Endothelial cell of umbilical vein (primary cell): ENCODE data around the gene CDHR1. TPM values are rescaled to one million over a fixed set of nuclear protein-coding genes. Genes with fewer than 3 reads are reported as not detected.

Experiments used
- BruUV-seq: library from RNA; stranded (reverse); fragments of 400-500 nt; replicated peaks from 2 replicates; lab custom pipeline; 2021; lab: Mats Ljungman, UMichigan
- CTCF ChIA-PET: fragments of 300-600, 350-600 bp; sonication (Branson Sonifier 250); formaldehyde crosslinking; loops from one replicate; lab custom pipeline; 2021; ENCODE audit warnings: antibody characterized with exemption, inconsistent platforms; lab: Charles Lee
- POLR2A ChIA-PET: fragments of 300-600, 350-600 bp; sonication (Branson Sonifier 250); formaldehyde crosslinking; loops from one replicate; lab custom pipeline; 2021; ENCODE audit warnings: antibody characterized with exemption, inconsistent platforms; lab: Charles Lee
- DNase-seq: peaks from one replicate; pipeline ENCODE4 v3.0.0-alpha.2; 2011; ENCODE audit warnings: low read depth, low spot score
- FAIRE-seq: peaks from 2 replicates; lab custom pipeline; 2011; peaks lifted over from hg19 to GRCh38; lab: Jason Lieb, UNC
- H2AFZ ChIP-seq: 2 replicates; pipeline ENCODE4 v1.6.0; 2012; ENCODE audit warnings: low read depth, low read length, control low read depth, inconsistent platforms
- H3K27ac ChIP-seq: 2 replicates; pipeline ENCODE4 v1.5.1; 2011; ENCODE audit warnings: low read depth, mild to moderate bottlenecking, control low read depth, low read length, moderate library complexity; ENCODE audit not compliant: insufficient read depth
- H3K27me3 ChIP-seq, 2 experiments: 2 replicates each; pipeline versions ENCODE4 v1.6.0 to v1.6.1; 2011; ENCODE audit warnings: low read length in 2 of 2, mixed read lengths in 1 of 2; ENCODE audit not compliant: control insufficient read depth in 2 of 2, insufficient read depth in 2 of 2
- H3K36me3 ChIP-seq, 2 experiments: 2 replicates in 1 of 2; 3 replicates in 1 of 2; pipeline ENCODE4 v1.5.1; 2011; ENCODE audit warnings: low read length in 2 of 2, mild to moderate bottlenecking in 1 of 2, moderate library complexity in 1 of 2; ENCODE audit not compliant: control insufficient read depth in 2 of 2, insufficient read depth in 2 of 2; ENCODE audit errors: extremely low read depth in 1 of 2
- H3K4me1 ChIP-seq: 3 replicates; pipeline ENCODE4 v1.5.1; 2011; ENCODE audit warnings: mild to moderate bottlenecking, low read length; ENCODE audit not compliant: control insufficient read depth, insufficient read depth; ENCODE audit errors: extremely low read depth
- H3K4me2 ChIP-seq: 2 replicates; pipeline ENCODE4 v1.6.1; 2011; ENCODE audit warnings: low read length, control low read depth, mixed read lengths; ENCODE audit not compliant: insufficient read depth
- H3K4me3 ChIP-seq, 3 experiments: fragments of 200-600 bp in 1 of 3; sonication (generic), shearing (Covaris generic) in 1 of 3; replicated peaks in 1 of 3; 2 replicates each; pipeline ENCODE4 v1.5.1; 2011 to 2016; ENCODE audit warnings: control low read depth in 3 of 3, low read length in 3 of 3, mild to moderate bottlenecking in 2 of 3, inconsistent platforms in 1 of 3, low read depth in 1 of 3, moderate library complexity in 1 of 3; ENCODE audit not compliant: insufficient read depth in 1 of 3
- H3K79me2 ChIP-seq: 2 replicates; pipeline ENCODE4 v1.6.0; 2012; ENCODE audit warnings: low read length, inconsistent platforms; ENCODE audit not compliant: control insufficient read depth, insufficient read depth
- H3K9ac ChIP-seq: replicated peaks from 2 replicates; pipeline ENCODE3; 2011; ENCODE audit warnings: low read length, control low read depth; ENCODE audit not compliant: insufficient read depth; ENCODE audit errors: extremely low read depth
- H3K9me1 ChIP-seq: replicated peaks from 3 replicates; pipeline ENCODE4 v1.6.0; 2011; ENCODE audit warnings: mild to moderate bottlenecking, low read length; ENCODE audit not compliant: control insufficient read depth, insufficient read depth; ENCODE audit errors: extremely low read depth
- H3K9me3 ChIP-seq: replicated peaks from 2 replicates; pipeline ENCODE4 v1.5.1; 2012; ENCODE audit warnings: low read length, inconsistent platforms; ENCODE audit not compliant: control insufficient read depth, insufficient read depth
- H4K20me1 ChIP-seq: replicated peaks from 2 replicates; pipeline ENCODE3; 2011; ENCODE audit warnings: mild to moderate bottlenecking, low read length; ENCODE audit not compliant: control insufficient read depth, insufficient read depth; ENCODE audit errors: extremely low read depth
- CTCF ChIP-seq, 2 donors: IDR thresholded peaks; 1 replicate in 1 of 2; 2 replicates in 1 of 2; pipeline ENCODE4 v1.5.1; 2011; ENCODE audit warnings: low read length in 2 of 2, mild to moderate bottlenecking in 2 of 2, moderate library complexity in 2 of 2, control low read depth in 1 of 2, inconsistent platforms in 1 of 2, low read depth in 1 of 2; ENCODE audit not compliant: insufficient read depth in 1 of 2; ENCODE audit errors: extremely low read depth in 1 of 2
- EZH2 ChIP-seq: IDR thresholded peaks from 2 replicates; pipeline ENCODE4 v1.6.1; 2012; ENCODE audit warnings: borderline replicate concordance, low read depth, mild to moderate bottlenecking, moderate library complexity, low read length, inconsistent platforms; ENCODE audit not compliant: severe bottlenecking
- FOS ChIP-seq: IDR thresholded peaks from 2 replicates; pipeline ENCODE4 v1.6.1; 2011; ENCODE audit warnings: mild to moderate bottlenecking, low read length, moderate library complexity, borderline replicate concordance; ENCODE audit not compliant: insufficient read depth
- GATA2 ChIP-seq: IDR thresholded peaks from 2 replicates; pipeline ENCODE4 v1.7.0; 2011; ENCODE audit warnings: low read depth, mild to moderate bottlenecking, moderate library complexity, mixed read lengths, low read length; ENCODE audit not compliant: insufficient read length, insufficient read depth
- JUN ChIP-seq: IDR thresholded peaks from 2 replicates; pipeline ENCODE4 v1.6.1; 2011; ENCODE audit warnings: borderline replicate concordance, low read depth; ENCODE audit not compliant: insufficient read length, insufficient read depth
- MAX ChIP-seq: IDR thresholded peaks from 2 replicates; pipeline ENCODE4 v1.6.1; 2011; ENCODE audit not compliant: insufficient read depth, insufficient read length
- MYC ChIP-seq: IDR thresholded peaks from one replicate; pipeline ENCODE4 v1.6.1; 2011; ENCODE audit warnings: mild to moderate bottlenecking, low read depth, low read length
- POLR2A ChIP-seq: IDR thresholded peaks from 2 replicates; pipeline ENCODE4 v1.6.1; 2012; ENCODE audit warnings: low read depth, mild to moderate bottlenecking, control low read depth, low read length
- POLR2AphosphoS5 ChIP-seq: IDR thresholded peaks from 2 replicates; pipeline ENCODE4 v1.6.1; 2012; ENCODE audit warnings: low read depth, mild to moderate bottlenecking, control low read depth, low read length, moderate library complexity; ENCODE audit not compliant: insufficient read depth
- dilution Hi-C: fragments of 300-500 bp; cut with MboI; formaldehyde crosslinking; loops from one replicate; pipeline ENCODE4 v1.15.0; 2019; ENCODE audit warnings: low sequenced_read_pairs; ENCODE audit not compliant: extremely low pct_ligation_motif_present
- intact Hi-C: fragments of 100-400 bp; cut with micrococcal nuclease; formaldehyde crosslinking; loops from one replicate; pipeline ENCODE4 v1.10.0; 2022
- polyA plus RNA-seq, 4 experiments: library from polyadenylated mRNA; depleted of rRNA in 3 of 4; stranded (reverse) in 3 of 4; unstranded in 1 of 4; fragments of >200 nt; gene quantifications; 2 replicates each; pipeline versions ENCODE4 v1.2.1 to v1.2.3, GENCODE V29; 2011 to 2012; ENCODE audit warnings: missing spikeins in 1 of 4
- total RNA-seq: library from RNA; stranded (reverse); gene quantifications from 2 replicates; pipeline ENCODE4 v1.2.3, GENCODE V29; 2021

Gene CDHR1
- total and polyA plus RNA-seq, 2 donors (not counting 3 experiments of a cell fraction or from before 2014, with no cell fraction given) = 0.11 to 0.53 TPM

GRCh38 chr10:84208023-84208422 lies 13.7 kb downstream of the CDHR1 start:
- intact Hi-C loops (no loop called here), dilution Hi-C loops (no loop called here)
- no TSS peak for BruUV-seq
- H3K9me1 ChIP-seq = no peaks in the 10 kb centered on the region
- no peak overlapping the region for H2AFZ ChIP-seq
- H3K79me2 ChIP-seq = no peaks in the 10 kb centered on the region
- H3K36me3 ChIP-seq = no peaks in the 10 kb centered on the region
- no peak overlapping the region for H3K4me2 ChIP-seq
- POLR2A ChIA-PET = no interaction called here
- no peak for FAIRE-seq
- H3K27ac ChIP-seq = no peak overlapping the region
- H3K27me3 ChIP-seq = no peaks in the 10 kb centered on the region
- no peaks in the 10 kb centered on the region for H4K20me1 ChIP-seq
- no peaks in the 10 kb centered on the region for H3K4me1 ChIP-seq
- no peaks in the 10 kb centered on the region for H3K9me3 ChIP-seq
- no peak overlapping the region for H3K4me3 ChIP-seq
- CTCF ChIA-PET = interaction anchor here (1.1 to 1.3 kb wide), 2 partner anchors 60 to 329 kb away, joined by 3 to 5 read pairs; no protein-coding TSS in a partner anchor
- TF ChIP-seq POLR2AphosphoS5 (no peak), JUN (no peak), FOS (no peak), MAX (no peak), POLR2A (no peak), EZH2 (no peak), MYC (no peak), GATA2 (no peak), CTCF (IDR thresholded peaks at IDR 0.05; ENCODE audit: extremely low read depth in 1 of 2, insufficient read depth in 1 of 2, low read depth in 1 of 2, low read length in 2 of 2) (no peak)
- DNase-seq = no peak
- no peak overlapping the region for H3K9ac ChIP-seq
